Upper lobe of left lung (tissue), 6 donors: Measurements from ENCODE around the gene LRRC7. TPM values are rescaled to one million over a fixed set of nuclear protein-coding genes. Genes with fewer than 3 reads are reported as not detected.

Experiments used
- ATAC-seq, 2 donors: fragments of 200-7000 bp; cut with Tn5 transposase; one replicate each; pipeline ENCODE4 v1.9.1; 2022; ENCODE audit warnings: mild to moderate bottlenecking in 2 of 2, moderate library complexity in 2 of 2; ENCODE audit not compliant: low FRiP score in 2 of 2
- DNase-seq, 2 donors: peaks; one replicate each; pipeline ENCODE4 v3.0.0-alpha.2; 2019 to 2020
- H3K27ac ChIP-seq, 4 donors: fragments of 200-600 bp; sonication (generic); one replicate each; pipeline ENCODE4 v1.5.1; 2016 to 2019
- H3K27me3 ChIP-seq, 4 donors: fragments of 200-600 bp; sonication (generic); one replicate each; pipeline ENCODE4 v1.5.1; 2017 to 2019
- H3K36me3 ChIP-seq, 4 donors: fragments of 200-600 bp; sonication (generic); one replicate each; pipeline ENCODE4 v1.5.1; 2016 to 2019
- H3K4me1 ChIP-seq, 4 donors: fragments of 200-600 bp; sonication (generic); one replicate each; pipeline ENCODE4 v1.5.1; 2018 to 2019
- H3K4me3 ChIP-seq, 4 donors: fragments of 200-600 bp; sonication (generic); one replicate each; pipeline ENCODE4 v1.5.1; 2017 to 2019; ENCODE audit warnings: mild to moderate bottlenecking in 2 of 4, moderate library complexity in 1 of 4
- H3K9me3 ChIP-seq, 4 donors: fragments of 200-600 bp; sonication (generic); one replicate each; pipeline ENCODE4 v1.5.1; 2018 to 2019
- EP300 ChIP-seq, 4 donors: sonication (generic); formaldehyde crosslinking; IDR thresholded peaks; one replicate each; pipeline ENCODE4 v1.5.1; 2017; ENCODE audit warnings: antibody characterized with exemption in 4 of 4, control low read depth in 2 of 4
- POLR2A ChIP-seq, 4 donors: fragments of 450-650 bp; IDR thresholded peaks; one replicate each; pipeline ENCODE4 v1.5.1; 2016 to 2017; ENCODE audit warnings: antibody characterized with exemption in 4 of 4, mild to moderate bottlenecking in 2 of 4
- POLR2AphosphoS5 ChIP-seq, 2 donors: sonication (generic); formaldehyde crosslinking; IDR thresholded peaks; one replicate each; pipeline ENCODE4 v1.5.1; 2017; ENCODE audit warnings: antibody characterized with exemption in 2 of 2
- WGBS, 2 donors: methylation state at CpG; one replicate each; pipeline ENCODE4 v1.1.5; 2017 to 2018; 5-methylcytosine and 5-hydroxymethylcytosine counted together
- total RNA-seq, 6 donors: library from RNA; depleted of rRNA in 4 of 6; stranded (reverse); fragments of >200 nt in 4 of 6; gene quantifications; one replicate each; pipeline versions ENCODE4 v1.1.0 to v1.2.1, GENCODE V29; 2016 to 2021
- TF ChIP-seq, protein P1 (sequence below), 6 experiments: fragments of 450-650 bp in 4 of 6; fragments of 200-600 bp in 2 of 6; sonication (generic) in 2 of 6; IDR thresholded peaks; one replicate each; pipeline ENCODE4 v1.5.1; 2016 to 2019; ENCODE audit warnings: antibody characterized with exemption in 6 of 6
- donor health status: DM: no; HTN: no; CAD: no; lungs with moderate emphysema.
- donor health status: DM: no; HTN: yes; CAD: no; lungs with severe emphysema.

LRRC7 gene
- total RNA-seq, 6 donors from 2014 or later: not detected

GRCh38 chr1:69998847-69999246 lies 431.1 kb downstream of the LRRC7 start:
- H3K9me3 ChIP-seq: no peaks in the 10 kb centered on the region
- H3K36me3 ChIP-seq: no peaks in the 10 kb centered on the region
- no peaks in the 10 kb centered on the region for H3K4me1 ChIP-seq
- no peak overlapping the region for H3K4me3 ChIP-seq
- no peak overlapping the region for H3K27ac ChIP-seq
- DNase-seq (no peak), ATAC-seq (no peak)
- 82 to 88% methylated on average over 1 of the region's 1 CpG for WGBS, 2 donors
- TF ChIP-seq POLR2AphosphoS5 (IDR thresholded peaks at IDR 0.05) (no peak), POLR2A (IDR thresholded peaks at IDR 0.05) (no peak), EP300 (IDR thresholded peaks at IDR 0.05) (no peak)
- TF ChIP-seq, protein P1, sequence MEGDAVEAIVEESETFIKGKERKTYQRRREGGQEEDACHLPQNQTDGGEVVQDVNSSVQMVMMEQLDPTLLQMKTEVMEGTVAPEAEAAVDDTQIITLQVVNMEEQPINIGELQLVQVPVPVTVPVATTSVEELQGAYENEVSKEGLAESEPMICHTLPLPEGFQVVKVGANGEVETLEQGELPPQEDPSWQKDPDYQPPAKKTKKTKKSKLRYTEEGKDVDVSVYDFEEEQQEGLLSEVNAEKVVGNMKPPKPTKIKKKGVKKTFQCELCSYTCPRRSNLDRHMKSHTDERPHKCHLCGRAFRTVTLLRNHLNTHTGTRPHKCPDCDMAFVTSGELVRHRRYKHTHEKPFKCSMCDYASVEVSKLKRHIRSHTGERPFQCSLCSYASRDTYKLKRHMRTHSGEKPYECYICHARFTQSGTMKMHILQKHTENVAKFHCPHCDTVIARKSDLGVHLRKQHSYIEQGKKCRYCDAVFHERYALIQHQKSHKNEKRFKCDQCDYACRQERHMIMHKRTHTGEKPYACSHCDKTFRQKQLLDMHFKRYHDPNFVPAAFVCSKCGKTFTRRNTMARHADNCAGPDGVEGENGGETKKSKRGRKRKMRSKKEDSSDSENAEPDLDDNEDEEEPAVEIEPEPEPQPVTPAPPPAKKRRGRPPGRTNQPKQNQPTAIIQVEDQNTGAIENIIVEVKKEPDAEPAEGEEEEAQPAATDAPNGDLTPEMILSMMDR (IDR thresholded peaks at IDR 0.05): no peak
- no peaks in the 10 kb centered on the region for H3K27me3 ChIP-seq

DNA sequence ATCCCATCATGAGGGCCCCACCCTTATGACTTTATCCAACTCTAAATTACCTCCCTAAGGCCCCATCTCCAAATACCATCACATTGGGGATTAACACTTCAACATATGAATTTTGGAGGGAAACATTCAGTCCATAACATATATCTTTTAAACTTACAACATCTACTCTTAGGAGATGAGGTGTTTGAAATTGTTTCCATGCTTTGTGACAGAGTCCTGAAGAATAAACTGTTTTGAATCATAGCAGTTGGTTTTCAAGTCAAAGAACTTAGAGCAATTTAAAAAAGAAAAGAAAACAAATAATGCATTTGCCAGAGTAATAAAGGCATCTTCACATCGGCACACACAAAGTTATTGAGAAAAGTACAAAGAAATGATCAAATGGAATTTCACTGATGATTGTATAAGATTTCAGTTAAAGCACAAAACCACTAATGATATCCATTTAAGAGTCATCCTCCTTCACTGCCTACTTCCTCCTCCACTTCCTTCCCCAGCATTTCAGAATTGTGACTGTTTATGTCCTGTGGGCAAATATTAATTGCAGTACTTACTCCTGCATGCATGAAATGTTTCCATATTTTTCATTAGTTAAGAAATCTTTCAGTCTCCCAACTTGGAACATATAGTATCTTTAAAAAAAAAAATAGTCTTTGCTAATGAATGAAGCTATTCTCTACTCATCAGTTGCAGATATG lies 435.6 kb downstream of the LRRC7 start:
- Histone ChIP-seq H3K4me3 (no peak overlapping the region), H3K9me3 (no peaks in the 10 kb centered on the region), H3K27ac (no peak overlapping the region), H3K27me3 (no peaks in the 10 kb centered on the region), H3K4me1 (no peaks in the 10 kb centered on the region), H3K36me3 (no peaks in the 10 kb centered on the region)
- ATAC-seq (no peak), DNase-seq (no peak)
- no peak for TF ChIP-seq POLR2AphosphoS5 (IDR thresholded peaks at IDR 0.05)
- TF ChIP-seq, protein P1 (IDR thresholded peaks at IDR 0.05): no peak
- WGBS, 2 donors: 46 to 63% methylated on average over 1 of the region's 1 CpG

- Histone ChIP-seq H3K9me3 (no peaks in the 10 kb centered on the region), H3K27me3 (no peaks in the 10 kb centered on the region), H3K27ac (no peak overlapping the region), H3K36me3 (no peaks in the 10 kb centered on the region), H3K4me1 (no peaks in the 10 kb centered on the region), H3K4me3 (no peak overlapping the region)
- no peak for DNase-seq
- TF ChIP-seq, protein P1 (IDR thresholded peaks at IDR 0.05): no peak
- no peak for TF ChIP-seq EP300 (IDR thresholded peaks at IDR 0.05)
- TF ChIP-seq POLR2A (IDR thresholded peaks at IDR 0.05): no peak
- TF ChIP-seq POLR2AphosphoS5 (IDR thresholded peaks at IDR 0.05): no peak
- ATAC-seq: no peak
Measured at GRCh38 chr1:70005386-70006034, 437.8 kb downstream of the LRRC7 start.

DNA sequence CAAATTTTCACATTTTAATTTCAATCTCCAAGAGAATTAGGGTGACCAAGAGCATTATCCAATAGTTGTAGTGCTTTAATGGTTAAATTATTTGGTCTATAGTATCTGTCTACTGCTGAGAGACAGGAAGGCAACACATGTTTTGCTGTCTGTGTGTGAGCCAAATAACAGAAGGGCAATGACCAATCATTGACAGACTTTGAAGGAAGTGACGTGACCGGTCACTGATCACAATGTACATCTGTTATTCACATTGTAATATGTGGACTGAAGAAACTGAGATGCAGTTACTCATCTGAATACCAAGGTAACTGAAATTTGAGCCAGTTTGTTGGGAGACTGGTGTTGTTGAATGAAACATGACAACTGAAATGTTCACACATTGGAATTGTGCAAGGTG lies 440.9 kb downstream of the LRRC7 start:
- TF ChIP-seq EP300 (IDR thresholded peaks at IDR 0.05) (no peak), POLR2A (IDR thresholded peaks at IDR 0.05) (no peak), POLR2AphosphoS5 (IDR thresholded peaks at IDR 0.05) (no peak)
- TF ChIP-seq, protein P1 (IDR thresholded peaks at IDR 0.05): no peak
- no peak for DNase-seq
- no peak for ATAC-seq
- H3K4me3 ChIP-seq: no peak overlapping the region
- no peak overlapping the region for H3K27ac ChIP-seq
- WGBS, 2 donors: 68 to 86% methylated on average over 2 of the region's 2 CpGs
- H3K4me1 ChIP-seq: no peaks in the 10 kb centered on the region
- no peaks in the 10 kb centered on the region for H3K27me3 ChIP-seq
- H3K36me3 ChIP-seq: no peaks in the 10 kb centered on the region
- H3K9me3 ChIP-seq: no peaks in the 10 kb centered on the region

GRCh38 chr1:70017770-70018169 lies 450.0 kb downstream of the LRRC7 start:
- no peaks in the 10 kb centered on the region for H3K4me1 ChIP-seq
- ATAC-seq: no peak
- H3K36me3 ChIP-seq: no peaks in the 10 kb centered on the region
- DNase-seq: no peak
- no peaks in the 10 kb centered on the region for H3K9me3 ChIP-seq
- no peak overlapping the region for H3K27ac ChIP-seq
- H3K4me3 ChIP-seq: no peak overlapping the region
- H3K27me3 ChIP-seq: no peaks in the 10 kb centered on the region
- TF ChIP-seq EP300 (IDR thresholded peaks at IDR 0.05): no peak
- no peak for TF ChIP-seq POLR2A (IDR thresholded peaks at IDR 0.05)
- TF ChIP-seq POLR2AphosphoS5 (IDR thresholded peaks at IDR 0.05): no peak
- TF ChIP-seq, protein P1 (IDR thresholded peaks at IDR 0.05): no peak
